Esophagus muscularis mucosa (tissue), 4 donors: ENCODE measurements around the gene RGS1. TPM values are rescaled to one million over a fixed set of nuclear protein-coding genes. Genes with fewer than 3 reads are reported as not detected.
A peak's percentile ranks its signal among the peaks of the same experiment; 100 is the strongest.

Source experiments
- DNase-seq: peaks from one replicate; pipeline ENCODE4 v3.0.0-alpha.2; 2017; ENCODE audit errors: extremely low spot score
- H3K27ac ChIP-seq, 4 donors: fragments of 200-600 bp; sonication (generic); replicated peaks in 1 of 4; 1 replicate in 3 of 4; 2 replicates in 1 of 4; pipeline ENCODE4 v1.5.1; 2016 to 2019; ENCODE audit warnings: mild to moderate bottlenecking in 1 of 4
- H3K27me3 ChIP-seq, 4 donors: fragments of 200-600 bp; sonication (generic); one replicate each; pipeline versions ENCODE4 v1.5.1 to v1.6.0; 2016 to 2019
- H3K36me3 ChIP-seq, 4 donors: fragments of 200-600 bp; sonication (generic); one replicate each; pipeline ENCODE4 v1.5.1; 2016 to 2019
- H3K4me1 ChIP-seq, 4 donors: fragments of 200-600 bp; sonication (generic); one replicate each; pipeline ENCODE4 v1.5.1; 2016 to 2019
- H3K4me3 ChIP-seq, 4 donors: fragments of 200-600 bp; sonication (generic); 1 replicate in 2 of 4; 2 replicates in 2 of 4; pipeline ENCODE4 v1.5.1; 2016 to 2019; ENCODE audit warnings: mild to moderate bottlenecking in 4 of 4, moderate library complexity in 1 of 4
- H3K9me3 ChIP-seq, 4 donors: fragments of 200-600 bp; sonication (generic); 1 replicate in 3 of 4; 2 replicates in 1 of 4; pipeline ENCODE4 v1.5.1; 2016 to 2019
- CTCF ChIP-seq, 3 experiments: fragments of 200-600 bp in 2 of 3; fragments of 450-650 bp in 1 of 3; sonication (generic) in 2 of 3; IDR thresholded peaks; one replicate each; pipeline ENCODE4 v1.5.1; 2017 to 2019; ENCODE audit warnings: antibody characterized with exemption in 3 of 3, mild to moderate bottlenecking in 2 of 3, moderate library complexity in 1 of 3
- EP300 ChIP-seq: sonication (generic); formaldehyde crosslinking; IDR thresholded peaks from one replicate; pipeline ENCODE4 v1.6.1; 2017; ENCODE audit warnings: antibody characterized with exemption
- POLR2A ChIP-seq: fragments of 450-650 bp; IDR thresholded peaks from one replicate; pipeline ENCODE4 v1.6.1; 2017; ENCODE audit warnings: antibody characterized with exemption, moderate library complexity, mild to moderate bottlenecking, low read depth
- POLR2AphosphoS5 ChIP-seq, 2 donors: sonication (generic); formaldehyde crosslinking; IDR thresholded peaks; one replicate each; pipeline ENCODE4 v1.6.1; 2017; ENCODE audit warnings: antibody characterized with exemption in 2 of 2
- WGBS: methylation state at CpG from one replicate; pipeline ENCODE4 v1.1.5; 2018; 5-methylcytosine and 5-hydroxymethylcytosine counted together
- intact Hi-C: fragments of 100-400 bp; cut with DNase I; formaldehyde crosslinking; loops from one replicate; pipeline ENCODE4 v1.15.1; 2023
- total RNA-seq, 4 donors: library from RNA; depleted of rRNA; stranded (reverse); fragments of >200 nt; gene quantifications; one replicate each; pipeline versions ENCODE4 v1.1.0 to v1.2.1, GENCODE V29; 2016

The RGS1 gene, protein sequence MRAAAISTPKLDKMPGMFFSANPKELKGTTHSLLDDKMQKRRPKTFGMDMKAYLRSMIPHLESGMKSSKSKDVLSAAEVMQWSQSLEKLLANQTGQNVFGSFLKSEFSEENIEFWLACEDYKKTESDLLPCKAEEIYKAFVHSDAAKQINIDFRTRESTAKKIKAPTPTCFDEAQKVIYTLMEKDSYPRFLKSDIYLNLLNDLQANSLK
- total RNA-seq = 10 to 100 TPM in 3 of 4 donors, 1 to 10 TPM in 1; 6.1 to 27.7 (median 12.5) TPM

DNA sequence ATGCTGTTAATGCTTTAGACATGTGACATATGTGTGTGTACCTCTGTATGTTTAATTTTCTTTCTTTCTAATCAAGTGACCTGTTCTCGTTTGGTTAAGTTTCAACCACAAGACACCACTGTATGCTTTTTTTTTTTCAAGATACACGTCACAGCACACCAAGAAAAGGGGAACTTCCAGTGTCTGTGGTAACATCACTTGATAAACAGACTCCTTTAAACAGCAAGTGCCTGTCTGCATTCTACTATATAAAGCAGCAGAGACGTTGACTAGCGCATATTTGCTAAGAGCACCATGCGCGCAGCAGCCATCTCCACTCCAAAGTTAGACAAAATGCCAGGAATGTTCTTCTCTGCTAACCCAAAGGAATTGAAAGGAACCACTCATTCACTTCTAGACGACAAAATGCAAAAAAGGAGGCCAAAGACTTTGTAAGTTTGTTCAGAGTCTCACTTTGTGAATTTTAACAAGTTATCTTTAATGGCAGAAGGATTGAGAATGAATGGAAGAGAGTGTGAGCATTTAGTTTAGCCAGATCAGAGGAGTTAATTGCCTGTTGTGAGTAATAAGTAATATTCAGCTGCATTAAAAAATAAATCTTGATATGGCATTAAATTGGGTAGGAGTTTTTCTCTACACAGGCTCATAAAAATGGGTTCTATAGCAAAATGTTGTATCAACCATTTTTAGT, at the start of gene RGS1:
TSS of gene RGS1 (plus strand) at position 275 of the 691 bp plus-strand sequence. CDS start at position 295, 20 bp downstream.
- intact Hi-C loops = no loop called here
- Histone ChIP-seq H3K4me3 (peak within 1 kb of the TSS; percentile 2 to 34 (median 8)), H3K27ac (peak within 1 kb of the TSS; percentile 40 to 84 (median 82)), H3K4me1 (peaks cover 0 to 47% (median 21%) of the 10 kb centered on the region in 4 donors), H3K27me3 (no peaks in the 10 kb centered on the region), H3K36me3 (no peaks in the 10 kb centered on the region), H3K9me3 (peaks cover 0 to 5% (median 5%) of the 10 kb centered on the region in 4 donors)
- WGBS = 80% methylated on average over 7 of the region's 7 CpGs
- no peak for DNase-seq
- TF ChIP-seq POLR2AphosphoS5 (IDR thresholded peaks at IDR 0.05) = peak; percentile 56 to 79
- TF ChIP-seq CTCF (IDR thresholded peaks at IDR 0.05) = no peak

DNA sequence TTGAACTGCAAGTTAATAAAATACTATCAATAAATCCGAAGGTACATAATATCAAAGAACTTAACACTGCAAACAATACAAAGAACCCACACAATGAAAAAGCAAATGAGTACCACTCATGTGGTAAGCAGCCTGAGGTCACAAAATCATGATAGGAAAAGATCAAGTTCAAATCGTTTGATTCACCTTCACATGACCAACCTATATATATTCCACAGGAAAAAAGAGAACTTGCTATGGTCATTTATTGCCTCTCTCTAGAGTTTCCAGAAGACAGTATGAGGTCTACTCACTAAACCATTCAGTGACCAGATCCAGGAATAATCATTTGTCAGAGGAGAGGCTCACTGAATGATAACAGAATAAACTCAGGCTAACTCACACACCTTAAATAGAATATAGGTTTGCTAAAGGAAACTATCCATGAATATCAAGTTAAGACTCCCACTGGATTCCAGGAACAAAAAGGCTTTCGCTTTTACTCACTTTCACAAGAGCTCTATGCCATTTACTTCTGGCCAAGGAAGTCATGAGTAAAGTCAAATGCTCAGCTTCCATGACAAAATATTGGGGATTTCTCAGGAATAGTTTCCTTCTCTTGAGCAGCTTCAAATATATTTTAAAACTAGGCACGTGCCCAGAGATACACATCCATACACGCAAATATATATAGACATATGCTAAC, 48.3 kb upstream of the RGS1 start:
- peak overlapping the region in 3 of 4 donors; percentile 74 to 83 (median 81) for H3K27ac ChIP-seq
- TF ChIP-seq POLR2A (no peak), POLR2AphosphoS5 (IDR thresholded peaks at IDR 0.05) (no peak), CTCF (IDR thresholded peaks at IDR 0.05) (no peak), EP300 (no peak)
- no peak overlapping the region for H3K4me3 ChIP-seq
- no peak for DNase-seq
- intact Hi-C loops = no loop called here
- H3K27me3 ChIP-seq = no peaks in the 10 kb centered on the region
- peaks cover 9 to 71% (median 46%) of the 10 kb centered on the region in 4 donors for H3K4me1 ChIP-seq
- WGBS = 91% methylated on average over 5 of the region's 5 CpGs
- no peaks in the 10 kb centered on the region for H3K9me3 ChIP-seq
- H3K36me3 ChIP-seq = no peaks in the 10 kb centered on the region

- H3K36me3 ChIP-seq = no peaks in the 10 kb centered on the region
- TF ChIP-seq POLR2AphosphoS5 (IDR thresholded peaks at IDR 0.05) = no peak
- TF ChIP-seq EP300 = no peak
- TF ChIP-seq POLR2A = no peak
- no peak for TF ChIP-seq CTCF (IDR thresholded peaks at IDR 0.05)
- no peaks in the 10 kb centered on the region for H3K9me3 ChIP-seq
- H3K4me1 ChIP-seq = peaks cover 9 to 71% (median 44%) of the 10 kb centered on the region in 4 donors
- no peak for DNase-seq
- peak overlapping the region; percentile 74 to 83 (median 78) for H3K27ac ChIP-seq
- intact Hi-C loops = no loop called here
- H3K27me3 ChIP-seq = no peaks in the 10 kb centered on the region
- no peak overlapping the region for H3K4me3 ChIP-seq
Observed at GRCh38 chr1:192527950-192528349, 47.6 kb upstream of the RGS1 start.

DNA sequence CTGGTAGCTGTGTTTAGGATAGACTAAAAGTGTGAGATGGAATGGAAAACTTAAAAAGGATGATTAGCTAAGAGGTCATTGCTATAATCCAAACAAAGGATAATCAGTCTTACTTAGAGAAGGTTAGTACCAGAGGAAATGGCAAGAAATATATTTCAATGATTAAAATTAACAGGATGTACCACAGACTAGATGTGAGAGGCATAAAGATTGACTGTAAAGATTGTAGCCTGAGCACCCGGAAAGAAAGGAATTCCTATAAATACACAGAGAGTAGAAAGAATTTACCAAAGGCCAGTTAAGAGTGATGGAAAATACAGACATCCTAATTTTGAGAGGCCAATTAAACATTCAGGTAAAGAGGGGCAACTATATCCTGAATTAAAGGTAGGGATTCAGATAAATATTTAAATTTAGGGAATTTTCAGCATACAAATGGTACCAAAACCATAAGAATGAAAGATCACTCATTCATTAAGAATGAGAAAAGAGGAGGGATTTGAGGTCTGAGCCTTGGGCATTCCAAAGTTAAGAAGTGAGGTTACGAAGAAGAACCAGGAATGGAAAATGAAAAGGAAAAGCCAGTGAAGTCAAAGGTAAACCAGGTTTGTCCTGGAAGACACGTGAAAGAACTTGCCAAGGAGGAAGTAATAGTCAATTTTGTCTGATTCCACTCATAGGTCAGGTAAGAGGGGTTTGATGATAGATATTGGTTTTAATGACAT, 46.4 kb upstream of the RGS1 start:
- Histone ChIP-seq H3K9me3 (no peaks in the 10 kb centered on the region), H3K27ac (peak overlapping the region; percentile 74 to 83 (median 78)), H3K4me3 (no peak overlapping the region), H3K27me3 (no peaks in the 10 kb centered on the region), H3K36me3 (no peaks in the 10 kb centered on the region), H3K4me1 (peaks cover 3 to 67% (median 37%) of the 10 kb centered on the region in 4 donors)
- 80% methylated on average over 3 of the region's 3 CpGs for WGBS
- DNase-seq = no peak
- TF ChIP-seq CTCF (IDR thresholded peaks at IDR 0.05) (no peak), POLR2A (no peak), EP300 (no peak), POLR2AphosphoS5 (IDR thresholded peaks at IDR 0.05) (no peak)
- intact Hi-C loops = no loop called here
